GM12878 (cell line): Measurements from ENCODE around the gene CDC14A. TPM values are rescaled to one million over a fixed set of nuclear protein-coding genes. Genes with fewer than 3 reads are reported as not detected.
A peak's percentile ranks its signal among the peaks of the same experiment; 100 is the strongest.

Source experiments
- BCL11A ChIP-seq: IDR thresholded peaks from 2 replicates; pipeline ENCODE4 v1.6.1; 2011; ENCODE audit warnings: low read depth, low read length
- EED ChIP-seq: sonication (generic); IDR thresholded peaks from 2 replicates; pipeline ENCODE4 v1.6.1; 2016; ENCODE audit warnings: antibody characterized with exemption, low read depth
- GABPA ChIP-seq: IDR thresholded peaks from 2 replicates; pipeline ENCODE4 v1.6.1; 2014; ENCODE audit warnings: antibody characterized with exemption, low read depth, mild to moderate bottlenecking, inconsistent platforms
- HDAC6 ChIP-seq: fragments of 200-600 bp; sonication (generic); IDR thresholded peaks from one replicate; pipeline ENCODE4 v1.8.0; 2017; ENCODE audit warnings: antibody characterized with exemption; ENCODE audit not compliant: unreplicated experiment
- IKZF2 ChIP-seq, 2 experiments: fragments of 450-650 bp; IDR thresholded peaks; 2 replicates each; pipeline ENCODE4 v1.6.1; 2017; ENCODE audit warnings: mild to moderate bottlenecking in 2 of 2, moderate library complexity in 2 of 2
- JUND ChIP-seq: IDR thresholded peaks from 2 replicates; pipeline ENCODE4 v1.6.1; 2012; ENCODE audit warnings: low read depth, mild to moderate bottlenecking, low read length, improper control_type of control experiment, moderate library complexity
- NFIC ChIP-seq: IDR thresholded peaks from 2 replicates; pipeline ENCODE4 v1.6.1; 2012; ENCODE audit warnings: low read depth, mild to moderate bottlenecking, inconsistent platforms, low read length, moderate library complexity
- SIN3A ChIP-seq: IDR thresholded peaks from 2 replicates; pipeline ENCODE4 v1.6.1; 2012; ENCODE audit warnings: low read depth, low read length, improper control_type of control experiment
- SPI1 ChIP-seq: IDR thresholded peaks from 2 replicates; pipeline ENCODE4 v1.6.1; 2011; ENCODE audit warnings: low read depth, mild to moderate bottlenecking, low read length, moderate library complexity, borderline replicate concordance; ENCODE audit not compliant: insufficient read depth
- TCF3 ChIP-seq: IDR thresholded peaks from 2 replicates; pipeline ENCODE4 v1.6.1; 2012; ENCODE audit warnings: low read depth, mild to moderate bottlenecking, low read length, borderline replicate concordance; ENCODE audit not compliant: insufficient read depth
- ZBED1 ChIP-seq: IDR thresholded peaks from 2 replicates; pipeline ENCODE4 v1.6.1; 2016; ENCODE audit warnings: borderline replicate concordance
- polyA plus RNA-seq, 11 experiments: library from polyadenylated mRNA; depleted of rRNA in 4 of 11; unstranded in 6 of 11; stranded (reverse) in 5 of 11; fragments of >200 nt; fragmentation: Nextera tagmentation in 4 of 11; fragmentation: Illumina TruSeq in 1 of 11; extraction: Ambion mirVana in 4 of 11; extraction: Trizol in 1 of 11; gene quantifications; 1 replicate in 1 of 11; 2 replicates in 10 of 11; pipeline versions ENCODE4 v1.2.1 to v1.2.3, GENCODE V29; 2011 to 2016; ENCODE audit warnings: inconsistent platforms in 2 of 11, missing spikeins in 2 of 11, low read depth in 1 of 11
- total RNA-seq, 4 experiments: library from RNA; depleted of rRNA in 3 of 4; stranded (reverse); fragments of >200 nt in 3 of 4; fragmentation: Illumina TruSeq in 1 of 4; extraction: Trizol in 1 of 4; gene quantifications; 2 replicates each; pipeline versions ENCODE4 v1.2.1 to v1.2.3, GENCODE V29; 2013 to 2021
- TF ChIP-seq, protein P1 (sequence below): fragments of 450-650 bp; IDR thresholded peaks from 2 replicates; pipeline ENCODE4 v1.6.1; 2016; ENCODE audit warnings: mild to moderate bottlenecking
- TF ChIP-seq, protein P2 (sequence below): fragments of 450-650 bp; IDR thresholded peaks from 2 replicates; pipeline ENCODE4 v1.6.1; 2017; ENCODE audit warnings: low read depth, mild to moderate bottlenecking, moderate library complexity
- TF ChIP-seq, protein P3 (sequence below): IDR thresholded peaks from 2 replicates; pipeline ENCODE4 v1.6.1; 2011; ENCODE audit warnings: low read depth, low read length, improper control_type of control experiment, borderline replicate concordance
- TF ChIP-seq, protein P4 (sequence below): IDR thresholded peaks from 2 replicates; pipeline ENCODE4 v1.6.1; 2012; ENCODE audit warnings: low read depth, low read length, improper control_type of control experiment
- TF ChIP-seq, protein P5 (sequence below): fragments of 450-650 bp; IDR thresholded peaks from 2 replicates; pipeline ENCODE4 v1.6.1; 2017; ENCODE audit warnings: mild to moderate bottlenecking, low read depth, inconsistent platforms; ENCODE audit not compliant: poor library complexity, severe bottlenecking
- TF ChIP-seq, protein P6 (sequence below): IDR thresholded peaks from 2 replicates; pipeline ENCODE4 v1.6.1; 2012; ENCODE audit warnings: low read length, inconsistent platforms
- TF ChIP-seq, protein P7 (sequence below): IDR thresholded peaks from 2 replicates; pipeline ENCODE4 v1.6.1; 2011; ENCODE audit warnings: borderline replicate concordance, low read depth, mild to moderate bottlenecking, moderate library complexity, low read length; ENCODE audit not compliant: insufficient read depth, poor library complexity, severe bottlenecking

The CDC14A gene
- total and polyA plus RNA-seq, 10 of the 15 experiments (the other 5 are each of a cell fraction or from before 2014, with no cell fraction given), result 1.5 to 7.1 (median 5.5) TPM

DNA sequence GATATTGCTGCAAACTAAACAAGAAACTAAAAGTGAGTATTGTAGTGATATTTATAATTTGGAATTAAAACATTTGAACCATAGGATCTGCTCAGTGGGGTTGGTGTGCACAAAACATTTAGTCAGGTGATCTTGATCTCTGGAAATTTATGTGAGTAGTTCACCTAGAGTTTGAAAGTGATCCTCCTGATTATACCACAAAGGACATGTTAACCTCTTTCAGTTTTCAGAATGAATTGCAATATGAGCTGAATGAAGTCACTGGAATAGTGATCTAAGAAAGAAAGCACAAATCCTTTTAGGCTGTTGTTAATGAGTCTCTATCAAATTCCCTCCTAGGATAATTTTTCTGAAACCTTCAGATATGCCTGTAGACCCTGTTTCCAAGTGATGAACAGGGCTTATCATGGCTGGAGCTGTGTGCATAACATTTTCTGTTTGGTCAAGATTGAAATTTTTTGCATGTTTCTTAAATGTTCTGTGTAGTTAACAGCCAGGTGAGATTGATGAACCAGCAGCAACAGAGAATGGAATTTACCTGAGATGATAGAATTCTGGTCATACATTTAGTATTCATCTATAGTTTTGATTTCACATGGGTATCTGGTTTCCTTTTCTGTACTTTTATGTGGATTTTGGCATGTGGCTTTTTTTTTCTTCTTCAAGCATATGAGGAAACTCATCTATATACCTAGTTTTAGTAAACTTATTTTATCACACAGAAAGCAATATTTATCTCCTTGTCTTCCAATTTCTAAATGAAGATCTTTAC, 25.5 kb downstream of the CDC14A start (continued):
- TF ChIP-seq, protein P1, sequence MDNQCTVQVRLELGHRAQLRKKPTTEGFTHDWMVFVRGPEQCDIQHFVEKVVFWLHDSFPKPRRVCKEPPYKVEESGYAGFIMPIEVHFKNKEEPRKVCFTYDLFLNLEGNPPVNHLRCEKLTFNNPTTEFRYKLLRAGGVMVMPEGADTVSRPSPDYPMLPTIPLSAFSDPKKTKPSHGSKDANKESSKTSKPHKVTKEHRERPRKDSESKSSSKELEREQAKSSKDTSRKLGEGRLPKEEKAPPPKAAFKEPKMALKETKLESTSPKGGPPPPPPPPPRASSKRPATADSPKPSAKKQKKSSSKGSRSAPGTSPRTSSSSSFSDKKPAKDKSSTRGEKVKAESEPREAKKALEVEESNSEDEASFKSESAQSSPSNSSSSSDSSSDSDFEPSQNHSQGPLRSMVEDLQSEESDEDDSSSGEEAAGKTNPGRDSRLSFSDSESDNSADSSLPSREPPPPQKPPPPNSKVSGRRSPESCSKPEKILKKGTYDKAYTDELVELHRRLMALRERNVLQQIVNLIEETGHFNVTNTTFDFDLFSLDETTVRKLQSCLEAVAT, result peak; percentile 50; the same call in 1 of the 2 replicates
- TF ChIP-seq, protein P2, sequence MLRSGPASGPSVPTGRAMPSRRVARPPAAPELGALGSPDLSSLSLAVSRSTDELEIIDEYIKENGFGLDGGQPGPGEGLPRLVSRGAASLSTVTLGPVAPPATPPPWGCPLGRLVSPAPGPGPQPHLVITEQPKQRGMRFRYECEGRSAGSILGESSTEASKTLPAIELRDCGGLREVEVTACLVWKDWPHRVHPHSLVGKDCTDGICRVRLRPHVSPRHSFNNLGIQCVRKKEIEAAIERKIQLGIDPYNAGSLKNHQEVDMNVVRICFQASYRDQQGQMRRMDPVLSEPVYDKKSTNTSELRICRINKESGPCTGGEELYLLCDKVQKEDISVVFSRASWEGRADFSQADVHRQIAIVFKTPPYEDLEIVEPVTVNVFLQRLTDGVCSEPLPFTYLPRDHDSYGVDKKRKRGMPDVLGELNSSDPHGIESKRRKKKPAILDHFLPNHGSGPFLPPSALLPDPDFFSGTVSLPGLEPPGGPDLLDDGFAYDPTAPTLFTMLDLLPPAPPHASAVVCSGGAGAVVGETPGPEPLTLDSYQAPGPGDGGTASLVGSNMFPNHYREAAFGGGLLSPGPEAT, result peak; percentile 75
- TF ChIP-seq SIN3A (no peak), BCL11A (peak; percentile 65; the same call in 1 of the 2 replicates), NFIC (peak; percentile 93), ZBED1 (peak; percentile 57; the same call in 1 of the 2 replicates), TCF3 (no peak), EED (no peak), GABPA (0 out of 2 replicates have a peak, but pooled peaks have one; percentile 21), IKZF2 (IDR thresholded peaks at IDR 0.05) (peak; percentile 78 to 91), SPI1 (no peak), HDAC6 (no peak), JUND (no peak)
- TF ChIP-seq, protein P3, sequence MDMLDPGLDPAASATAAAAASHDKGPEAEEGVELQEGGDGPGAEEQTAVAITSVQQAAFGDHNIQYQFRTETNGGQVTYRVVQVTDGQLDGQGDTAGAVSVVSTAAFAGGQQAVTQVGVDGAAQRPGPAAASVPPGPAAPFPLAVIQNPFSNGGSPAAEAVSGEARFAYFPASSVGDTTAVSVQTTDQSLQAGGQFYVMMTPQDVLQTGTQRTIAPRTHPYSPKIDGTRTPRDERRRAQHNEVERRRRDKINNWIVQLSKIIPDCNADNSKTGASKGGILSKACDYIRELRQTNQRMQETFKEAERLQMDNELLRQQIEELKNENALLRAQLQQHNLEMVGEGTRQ, result no peak; the same call in 1 of the 2 replicates
- TF ChIP-seq, protein P4, sequence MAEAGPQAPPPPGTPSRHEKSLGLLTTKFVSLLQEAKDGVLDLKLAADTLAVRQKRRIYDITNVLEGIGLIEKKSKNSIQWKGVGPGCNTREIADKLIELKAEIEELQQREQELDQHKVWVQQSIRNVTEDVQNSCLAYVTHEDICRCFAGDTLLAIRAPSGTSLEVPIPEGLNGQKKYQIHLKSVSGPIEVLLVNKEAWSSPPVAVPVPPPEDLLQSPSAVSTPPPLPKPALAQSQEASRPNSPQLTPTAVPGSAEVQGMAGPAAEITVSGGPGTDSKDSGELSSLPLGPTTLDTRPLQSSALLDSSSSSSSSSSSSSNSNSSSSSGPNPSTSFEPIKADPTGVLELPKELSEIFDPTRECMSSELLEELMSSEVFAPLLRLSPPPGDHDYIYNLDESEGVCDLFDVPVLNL, result no peak
- TF ChIP-seq, protein P5, sequence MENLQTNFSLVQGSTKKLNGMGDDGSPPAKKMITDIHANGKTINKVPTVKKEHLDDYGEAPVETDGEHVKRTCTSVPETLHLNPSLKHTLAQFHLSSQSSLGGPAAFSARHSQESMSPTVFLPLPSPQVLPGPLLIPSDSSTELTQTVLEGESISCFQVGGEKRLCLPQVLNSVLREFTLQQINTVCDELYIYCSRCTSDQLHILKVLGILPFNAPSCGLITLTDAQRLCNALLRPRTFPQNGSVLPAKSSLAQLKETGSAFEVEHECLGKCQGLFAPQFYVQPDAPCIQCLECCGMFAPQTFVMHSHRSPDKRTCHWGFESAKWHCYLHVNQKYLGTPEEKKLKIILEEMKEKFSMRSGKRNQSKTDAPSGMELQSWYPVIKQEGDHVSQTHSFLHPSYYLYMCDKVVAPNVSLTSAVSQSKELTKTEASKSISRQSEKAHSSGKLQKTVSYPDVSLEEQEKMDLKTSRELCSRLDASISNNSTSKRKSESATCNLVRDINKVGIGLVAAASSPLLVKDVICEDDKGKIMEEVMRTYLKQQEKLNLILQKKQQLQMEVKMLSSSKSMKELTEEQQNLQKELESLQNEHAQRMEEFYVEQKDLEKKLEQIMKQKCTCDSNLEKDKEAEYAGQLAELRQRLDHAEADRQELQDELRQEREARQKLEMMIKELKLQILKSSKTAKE, result peak; percentile 66
- TF ChIP-seq, protein P6, sequence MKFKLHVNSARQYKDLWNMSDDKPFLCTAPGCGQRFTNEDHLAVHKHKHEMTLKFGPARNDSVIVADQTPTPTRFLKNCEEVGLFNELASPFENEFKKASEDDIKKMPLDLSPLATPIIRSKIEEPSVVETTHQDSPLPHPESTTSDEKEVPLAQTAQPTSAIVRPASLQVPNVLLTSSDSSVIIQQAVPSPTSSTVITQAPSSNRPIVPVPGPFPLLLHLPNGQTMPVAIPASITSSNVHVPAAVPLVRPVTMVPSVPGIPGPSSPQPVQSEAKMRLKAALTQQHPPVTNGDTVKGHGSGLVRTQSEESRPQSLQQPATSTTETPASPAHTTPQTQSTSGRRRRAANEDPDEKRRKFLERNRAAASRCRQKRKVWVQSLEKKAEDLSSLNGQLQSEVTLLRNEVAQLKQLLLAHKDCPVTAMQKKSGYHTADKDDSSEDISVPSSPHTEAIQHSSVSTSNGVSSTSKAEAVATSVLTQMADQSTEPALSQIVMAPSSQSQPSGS, result peak; percentile 93
- TF ChIP-seq, protein P7, sequence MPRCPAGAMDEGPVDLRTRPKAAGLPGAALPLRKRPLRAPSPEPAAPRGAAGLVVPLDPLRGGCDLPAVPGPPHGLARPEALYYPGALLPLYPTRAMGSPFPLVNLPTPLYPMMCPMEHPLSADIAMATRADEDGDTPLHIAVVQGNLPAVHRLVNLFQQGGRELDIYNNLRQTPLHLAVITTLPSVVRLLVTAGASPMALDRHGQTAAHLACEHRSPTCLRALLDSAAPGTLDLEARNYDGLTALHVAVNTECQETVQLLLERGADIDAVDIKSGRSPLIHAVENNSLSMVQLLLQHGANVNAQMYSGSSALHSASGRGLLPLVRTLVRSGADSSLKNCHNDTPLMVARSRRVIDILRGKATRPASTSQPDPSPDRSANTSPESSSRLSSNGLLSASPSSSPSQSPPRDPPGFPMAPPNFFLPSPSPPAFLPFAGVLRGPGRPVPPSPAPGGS, result no peak
